GM12865 (cell line): ENCODE data around the gene C1QC.

Experiments used
- DNase-seq: peaks from one replicate; pipeline ENCODE4 v3.0.0; 2010; ENCODE audit warnings: low read depth
- H3K4me3 ChIP-seq: 2 replicates; pipeline ENCODE4 v1.5.1; 2011; ENCODE audit warnings: mild to moderate bottlenecking, low read depth, low read length, control low read depth
- CTCF ChIP-seq: IDR thresholded peaks from 2 replicates; pipeline ENCODE4 v1.5.1; 2011; ENCODE audit warnings: low read length, control low read depth, low read depth, inconsistent platforms; ENCODE audit not compliant: insufficient read depth; ENCODE audit errors: missing control alignments

The C1QC gene

GRCh38 chr1:22658385-22659163 is 15.1 kb downstream of the C1QC start:
- peak; percentile 20 for TF ChIP-seq CTCF
- DNase-seq = no peak

GRCh38 chr1:22660716-22661241 is 17.3 kb downstream of the C1QC start:
- H3K4me3 ChIP-seq = no peak overlapping the region
- no peak for DNase-seq
- TF ChIP-seq CTCF = no peak

More at GRCh38 chr1:22658385-22659163, 15.1 kb downstream of the C1QC start:
- H3K4me3 ChIP-seq = no peak overlapping the region

- H3K4me3 ChIP-seq = no peak overlapping the region
- DNase-seq = no peak
- TF ChIP-seq CTCF = no peak
These were observed 18.4 kb downstream of the C1QC start for GRCh38 chr1:22661880-22662279.

- H3K4me3 ChIP-seq = no peak overlapping the region
- no peak for TF ChIP-seq CTCF
- DNase-seq = peak; percentile 51
These were observed 18.9 kb downstream of the C1QC start for GRCh38 chr1:22662318-22662717.

- no peak for TF ChIP-seq CTCF
These were observed 19.6 kb downstream of the C1QC start for GRCh38 chr1:22662986-22663408.

GRCh38 chr1:22665752-22666151 is 22.3 kb downstream of the C1QC start:
- no peak overlapping the region for H3K4me3 ChIP-seq
- DNase-seq = no peak
- TF ChIP-seq CTCF = peak; percentile 14

More at GRCh38 chr1:22662986-22663408, 19.6 kb downstream of the C1QC start:
- no peak for DNase-seq
- H3K4me3 ChIP-seq = no peak overlapping the region
